Heart left ventricle (tissue), 16 donors: ENCODE data around the gene LAMA2. TPM values are rescaled to one million over a fixed set of nuclear protein-coding genes. Genes with fewer than 3 reads are reported as not detected.
A peak's percentile ranks its signal among the peaks of the same experiment; 100 is the strongest.

Experiments used
- ATAC-seq, 4 donors: fragments of 200-7000 bp; cut with Tn5 transposase; one replicate each; pipeline ENCODE4 v1.9.1; 2020 to 2022; ENCODE audit warnings: moderate library complexity in 4 of 4, mild to moderate bottlenecking in 3 of 4, moderate number of reproducible peaks in 1 of 4
- DNase-seq, 5 donors: peaks; one replicate each; pipeline ENCODE4 v3.0.0-alpha.2; 2020
- H3K27ac ChIP-seq, 12 donors: fragments of 200-600 bp; sonication (generic) in 4 of 12; one replicate each; pipeline versions ENCODE4 v1.5.0 to v1.8.0; 2016 to 2022; ENCODE audit warnings: mild to moderate bottlenecking in 2 of 12
- H3K27me3 ChIP-seq, 9 donors: fragments of 200-600 bp; sonication (generic) in 2 of 9; one replicate each; pipeline versions ENCODE4 v1.5.1 to v1.8.0; 2016 to 2022; ENCODE audit warnings: mild to moderate bottlenecking in 3 of 9
- H3K36me3 ChIP-seq, 9 donors: fragments of 200-600 bp; sonication (generic) in 2 of 9; one replicate each; pipeline versions ENCODE4 v1.5.0 to v1.8.0; 2018 to 2022; ENCODE audit warnings: mild to moderate bottlenecking in 2 of 9
- H3K4me1 ChIP-seq, 12 donors: fragments of 200-600 bp; sonication (generic) in 4 of 12; one replicate each; pipeline versions ENCODE4 v1.5.0 to v1.8.0; 2016 to 2022; ENCODE audit warnings: mild to moderate bottlenecking in 3 of 12
- H3K4me3 ChIP-seq, 12 donors: fragments of 200-600 bp; sonication (generic) in 4 of 12; one replicate each; pipeline versions ENCODE4 v1.5.0 to v1.8.0; 2017 to 2022; ENCODE audit warnings: mild to moderate bottlenecking in 9 of 12, moderate library complexity in 4 of 12
- H3K9me3 ChIP-seq, 12 donors: fragments of 200-600 bp; sonication (generic) in 4 of 12; one replicate each; pipeline versions ENCODE4 v1.5.0 to v1.8.0; 2016 to 2022; ENCODE audit warnings: mild to moderate bottlenecking in 1 of 12
- CTCF ChIP-seq, 12 donors: fragments of 200-600 bp; sonication (generic) in 4 of 12; IDR thresholded peaks; one replicate each; pipeline versions ENCODE4 v1.5.0 to v1.8.0; 2018 to 2022; ENCODE audit warnings: antibody characterized with exemption in 12 of 12, mild to moderate bottlenecking in 5 of 12
- POLR2A ChIP-seq, 2 donors: fragments of 450-650 bp; IDR thresholded peaks; one replicate each; pipeline ENCODE4 v1.6.1; 2017; ENCODE audit warnings: antibody characterized with exemption in 2 of 2, mild to moderate bottlenecking in 2 of 2, moderate library complexity in 2 of 2
- WGBS, 4 donors: extraction: QIAGEN DNeasy Blood & Tissue Kit in 2 of 4; methylation state at CpG; one replicate each; pipeline versions ENCODE4 v1.1.5 to v1.1.7; 2013 to 2018; 5-methylcytosine and 5-hydroxymethylcytosine counted together
- intact Hi-C, 10 donors: fragments of 100-400 bp; cut with DNase I; formaldehyde crosslinking; loops; one replicate each; pipeline versions ENCODE4 v1.11.1 to v1.14.2; 2022
- polyA plus RNA-seq, 2 donors: library from polyadenylated mRNA; stranded (reverse); fragments of 200-250 nt; gene quantifications; one replicate each; pipeline ENCODE4 v1.2.3, GENCODE V29; 2013
- total RNA-seq, 9 donors: library from RNA; depleted of rRNA in 2 of 9; stranded (reverse); fragments of >200 nt in 2 of 9; fragmentation: NEBNext Ultra II Directional in 3 of 9; extraction: Animal tissue kit (Norgen Biotek cat#: 25700) in 3 of 9; gene quantifications; one replicate each; pipeline versions ENCODE4 v1.1.0 to v1.2.4, GENCODE V29; 2016 to 2023
- donor health status: ischemic (EF 13 %, LVEDD 7.1; RV severe dilation, severe dysfunction).
- donor health status: healthy with polysubstance abuse.
- donor health status: DM: no; HTN: yes; CAD: no.
- donor health status: DM: no; HTN: no; CAD: no.
- donor health status: ischemic (EF 25% LVEDD 6.9; RV normal size, moderate dysfunction).
- donor health status: ischemic (EF 25% LVEDD 5.7; RV mildly dilated, moderate dysfunction).
- donor health status: healthy.
- donor health status: DM: yes; HTN: yes; CAD: no.
- donor health status: ischemic (EF 35%, LVEDD 5.7; RV mildly dilated, moderate dysfunction).
- donor health status: nonischemic (EF 11% LVEDD 7.7; RV severe dilation, severe dysfunction).
- donor health status: DM: yes; HTN: yes; CAD: no.
- donor health status: PGD.
- donor health status: ischemic (EF 29% LVEDD 5.4; RV normal size, mild dysfunction).
- donor health status: nonischemic (EF 23%, LVEDD 6.1; RV moderate dilation, normal function).

Gene LAMA2
- total and polyA plus RNA-seq, 11 donors: 34.8 to 299 (median 206) TPM

- Histone ChIP-seq H3K4me1 (peaks cover 0 to 4% (median 0%) of the 10 kb centered on the region in 12 donors), H3K9me3 (no peaks in the 10 kb centered on the region), H3K36me3 (peaks cover 0 to 40% (median 11%) of the 10 kb centered on the region in 9 donors), H3K27ac (no peak overlapping the region), H3K27me3 (no peaks in the 10 kb centered on the region), H3K4me3 (no peak overlapping the region)
- WGBS, 4 donors: 93 to 97% (median 95%) methylated on average over 2 of the region's 2 CpGs
- no peak for ATAC-seq
- DNase-seq: no peak
- TF ChIP-seq POLR2A (IDR thresholded peaks at IDR 0.05) (no peak), CTCF (IDR thresholded peaks at IDR 0.05) (no peak)
- intact Hi-C loops: no loop called here
These were observed 636.8 kb downstream of the LAMA2 start for GRCh38 chr6:129519750-129520149.

- H3K27ac ChIP-seq: no peak overlapping the region
- DNase-seq (no peak), ATAC-seq (peak in 2 of 4 donors; percentile 3 to 35)
- WGBS, 4 donors: 45 to 50% (median 49%) methylated on average over 2 of the region's 2 CpGs
- intact Hi-C loops: no loop called here
- peaks cover 0 to 18% (median 6%) of the 10 kb centered on the region in 9 donors for H3K36me3 ChIP-seq
- H3K4me3 ChIP-seq: no peak overlapping the region
- H3K4me1 ChIP-seq: peaks cover 0 to 6% (median 0%) of the 10 kb centered on the region in 12 donors
- TF ChIP-seq POLR2A (IDR thresholded peaks at IDR 0.05): no peak
- TF ChIP-seq CTCF (IDR thresholded peaks at IDR 0.05): no peak
- no peaks in the 10 kb centered on the region for H3K27me3 ChIP-seq
- no peaks in the 10 kb centered on the region for H3K9me3 ChIP-seq
These were observed 639.0 kb downstream of the LAMA2 start for GRCh38 chr6:129521946-129522345.

- Histone ChIP-seq H3K4me3 (no peak overlapping the region), H3K27me3 (no peaks in the 10 kb centered on the region), H3K4me1 (peaks cover 0 to 6% (median 0%) of the 10 kb centered on the region in 12 donors), H3K9me3 (no peaks in the 10 kb centered on the region), H3K27ac (no peak overlapping the region), H3K36me3 (peaks cover 0 to 4% (median 0%) of the 10 kb centered on the region in 9 donors)
- 91 to 93% (median 93%) methylated on average over 4 of the region's 4 CpGs for WGBS, 4 donors
- TF ChIP-seq CTCF (IDR thresholded peaks at IDR 0.05): no peak
- no peak for TF ChIP-seq POLR2A (IDR thresholded peaks at IDR 0.05)
- intact Hi-C loops: no loop called here
- ATAC-seq: no peak
- no peak for DNase-seq
These were observed 640.9 kb downstream of the LAMA2 start for GRCh38 chr6:129523816-129524215.

- H3K4me1 ChIP-seq: peaks cover 0 to 6% (median 0%) of the 10 kb centered on the region in 12 donors
- H3K27me3 ChIP-seq: no peaks in the 10 kb centered on the region
- TF ChIP-seq CTCF (IDR thresholded peaks at IDR 0.05) (no peak), POLR2A (IDR thresholded peaks at IDR 0.05) (no peak)
- H3K27ac ChIP-seq: no peak overlapping the region
- DNase-seq (no peak), ATAC-seq (peak in 1 of 4 donors; percentile 19)
- intact Hi-C loops: no loop called here
- no peak overlapping the region for H3K4me3 ChIP-seq
- WGBS, 4 donors: 47 to 76% (median 53%) methylated on average over 1 of the region's 1 CpG
- H3K9me3 ChIP-seq: no peaks in the 10 kb centered on the region
- H3K36me3 ChIP-seq: no peaks in the 10 kb centered on the region
These were observed 642.1 kb downstream of the LAMA2 start for GRCh38 chr6:129525055-129525454.
